ENCODE results near the gene ENPP1.
"Not testable (repeated sequence)": the region's sequence is repeated elsewhere in the genome, so short reads cannot be mapped to it uniquely, and the experiment has no call there.

ENPP1 gene

GRCh38 chr6:131910956-131911355, 103.1 kb downstream of the ENPP1 start:
- no peak for DNase-seq (ENCODE audit: low spot score)
- ChIA-PET POLR2A (ENCODE audit: low non-redundant PET) (no interaction called here), CTCF (no interaction called here)
- no peak overlapping the region for H3K27ac ChIP-seq
- TF ChIP-seq CTCF (conservative IDR thresholded peaks at IDR 0.05; ENCODE audit: low read depth) = no peak

DNA sequence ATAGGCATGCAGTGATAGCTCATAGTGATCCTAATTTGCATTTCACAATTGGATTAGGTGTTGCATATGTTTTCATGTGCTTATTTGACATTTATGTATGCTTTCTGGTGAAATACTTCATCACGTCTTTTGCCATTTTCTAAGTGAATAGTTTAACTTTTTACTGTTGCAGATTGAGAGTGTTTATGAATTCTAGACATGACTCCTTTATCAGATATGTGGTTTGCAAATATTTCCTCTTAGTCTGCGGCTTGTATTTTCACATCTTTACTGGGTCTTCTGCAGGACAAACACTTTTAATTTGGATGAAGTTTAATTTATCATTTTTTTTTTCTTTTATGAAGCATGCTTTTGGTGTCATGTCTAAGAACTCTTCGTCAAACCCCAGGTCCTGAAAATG, 104.1 kb downstream of the ENPP1 start:
- ChIA-PET CTCF (interaction anchor here (0.6 to 0.7 kb wide), 2 partner anchors 45 to 364 kb away, joined by 4 read pairs; no protein-coding TSS in a partner anchor), POLR2A (ENCODE audit: low non-redundant PET) (no interaction called here)
- no peak overlapping the region for H3K27ac ChIP-seq
- DNase-seq (ENCODE audit: low spot score) = no peak
- TF ChIP-seq CTCF (conservative IDR thresholded peaks at IDR 0.05; ENCODE audit: low read depth) = no peak

- no peak for TF ChIP-seq CTCF (conservative IDR thresholded peaks at IDR 0.05; ENCODE audit: low read depth)
- ChIA-PET CTCF (interaction anchor here (1.2 to 1.7 kb wide), 2 partner anchors 10 to 304 kb away, joined by 4 to 7 read pairs; no protein-coding TSS in a partner anchor), POLR2A (ENCODE audit: low non-redundant PET) (no interaction called here)
- no peak overlapping the region for H3K27ac ChIP-seq
- peak; percentile 38 for DNase-seq (ENCODE audit: low spot score)
Observed at GRCh38 chr6:131914234-131914633, 106.4 kb downstream of the ENPP1 start.

GRCh38 chr6:131914967-131915751, 107.3 kb downstream of the ENPP1 start:
- DNase-seq (ENCODE audit: low spot score) = peak; percentile 46
- CTCF ChIA-PET = interaction anchor here (0.6 to 1.7 kb wide), 14 partner anchors 8 to 569 kb away, joined by 3 to 11 read pairs (median 4); no protein-coding TSS in a partner anchor
- TF ChIP-seq CTCF (conservative IDR thresholded peaks at IDR 0.05; ENCODE audit: low read depth) = peak; percentile 80
- POLR2A ChIA-PET (ENCODE audit: low non-redundant PET) = no interaction called here
- H3K27ac ChIP-seq = no peak overlapping the region

DNA sequence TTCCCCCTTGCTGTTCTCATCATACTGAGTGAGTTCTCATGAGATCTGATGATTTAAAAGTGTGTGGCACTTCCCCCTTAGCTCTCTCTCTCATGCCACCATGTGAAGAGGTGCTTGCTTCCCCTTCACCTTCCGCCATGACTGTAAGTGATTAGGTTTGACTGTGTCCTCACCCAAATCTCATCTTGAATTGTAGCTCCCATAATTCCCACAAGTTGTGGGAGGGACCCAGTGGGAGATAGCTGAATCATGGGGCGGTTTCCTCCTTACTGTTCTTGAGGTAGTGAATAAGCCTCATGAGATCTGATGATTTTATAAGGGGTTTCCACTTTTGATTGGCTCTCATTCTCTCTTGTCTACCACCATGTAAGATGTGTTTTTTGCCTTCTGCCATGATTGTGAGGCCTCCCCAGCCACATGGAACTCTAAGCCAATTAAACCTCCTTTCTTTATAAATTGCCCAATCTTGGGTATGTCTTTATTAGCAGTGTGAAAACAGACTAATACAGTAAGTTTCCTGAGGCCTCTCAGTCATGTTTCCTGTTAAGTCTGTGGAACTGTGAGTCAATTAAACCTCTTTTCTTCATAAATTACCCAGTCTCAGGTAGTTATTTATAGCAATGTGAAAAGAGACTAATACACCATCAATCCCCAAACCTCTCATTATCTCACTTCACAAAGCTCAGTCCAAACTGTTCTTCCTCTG, 108.4 kb downstream of the ENPP1 start:
- CTCF ChIA-PET = interaction anchor here (1.2 to 1.5 kb wide), 3 partner anchors 9 to 568 kb away, joined by 3 to 8 read pairs (median 3); no protein-coding TSS in a partner anchor
- H3K27ac ChIP-seq; DNase-seq (ENCODE audit: low spot score); POLR2A ChIA-PET (ENCODE audit: low non-redundant PET): not testable (repeated sequence)

DNA sequence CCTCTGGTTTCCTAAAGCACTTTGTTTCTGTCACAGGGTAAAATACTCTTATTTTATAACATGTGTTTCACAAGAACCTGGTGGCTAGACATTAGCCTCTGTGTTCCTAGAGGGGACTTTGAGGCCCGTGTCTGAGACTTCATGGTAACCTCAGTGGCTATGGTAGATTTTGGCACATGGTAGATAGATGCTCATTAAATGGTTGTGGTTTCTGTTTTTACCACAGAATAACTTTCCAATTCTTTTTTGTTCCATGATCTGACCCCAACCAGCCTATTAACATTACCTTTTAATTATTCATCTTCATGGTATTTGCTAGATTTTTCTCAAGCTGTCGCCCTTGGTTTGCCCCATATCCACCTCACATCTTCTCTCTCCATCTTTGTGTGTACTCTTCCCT, 109.0 kb downstream of the ENPP1 start:
- POLR2A ChIA-PET (ENCODE audit: low non-redundant PET) = no interaction called here
- no peak for TF ChIP-seq CTCF (conservative IDR thresholded peaks at IDR 0.05; ENCODE audit: low read depth)
- no peak for DNase-seq (ENCODE audit: low spot score)
- CTCF ChIA-PET = interaction anchor here (0.6 to 1.2 kb wide), 4 partner anchors 101 to 363 kb away, joined by 3 to 7 read pairs (median 4); no protein-coding TSS in a partner anchor
- no peak overlapping the region for H3K27ac ChIP-seq

Measured in RWPE1 (cell line).